ENCODE results near the gene FCN1.
"Not testable (repeated sequence)": the region's sequence is repeated elsewhere in the genome, so short reads cannot be mapped to it uniquely, and the experiment has no call there.

The FCN1 gene

GRCh38 chr9:134917431-134918373 is at the start of gene FCN1:
FCN1 (minus strand) TSS chr9:134917912; CDS start chr9:134917871, 41 bp downstream.
- no peak for DNase-seq (ENCODE audit: low read depth in 3 of 3, low spot score in 1 of 3)

- DNase-seq (ENCODE audit: low read depth in 3 of 3, low spot score in 1 of 3) = no peak
These were observed 49.2 kb upstream of the FCN1 start for GRCh38 chr9:134966697-134967546.

- DNase-seq (ENCODE audit: low read depth in 3 of 3, low spot score in 1 of 3) = no peak
These were observed 48.6 kb upstream of the FCN1 start for GRCh38 chr9:134966270-134966669.

- DNase-seq (ENCODE audit: low read depth in 3 of 3, low spot score in 1 of 3) = no peak
These were observed 48.1 kb upstream of the FCN1 start for GRCh38 chr9:134965851-134966250.

GRCh38 chr9:134965411-134965810 is 47.7 kb upstream of the FCN1 start:
- DNase-seq (ENCODE audit: low read depth in 3 of 3, low spot score in 1 of 3) = no peak

- no peak for DNase-seq (ENCODE audit: low read depth in 3 of 3, low spot score in 1 of 3)
These were observed 46.8 kb upstream of the FCN1 start for GRCh38 chr9:134964271-134965055.

GRCh38 chr9:134963546-134963945 is 45.8 kb upstream of the FCN1 start:
- no peak for DNase-seq (ENCODE audit: low read depth in 3 of 3, low spot score in 1 of 3)

GRCh38 chr9:134962973-134963364 is 45.3 kb upstream of the FCN1 start:
- no peak for DNase-seq (ENCODE audit: low read depth in 3 of 3, low spot score in 1 of 3)

- no peak for DNase-seq (ENCODE audit: low read depth in 3 of 3, low spot score in 1 of 3)
These were observed 44.6 kb upstream of the FCN1 start for GRCh38 chr9:134962065-134962972.

GRCh38 chr9:134961331-134962064 is 43.8 kb upstream of the FCN1 start:
- DNase-seq (ENCODE audit: low read depth in 3 of 3, low spot score in 1 of 3) = no peak

- no peak for DNase-seq (ENCODE audit: low read depth in 3 of 3, low spot score in 1 of 3)
These were observed 43.0 kb upstream of the FCN1 start for GRCh38 chr9:134960701-134961181.

- no peak for DNase-seq (ENCODE audit: low read depth in 3 of 3, low spot score in 1 of 3)
These were observed 42.2 kb upstream of the FCN1 start for GRCh38 chr9:134959971-134960310.

GRCh38 chr9:134959126-134959970 is 41.6 kb upstream of the FCN1 start:
- DNase-seq (ENCODE audit: low read depth in 3 of 3, low spot score in 1 of 3) = no peak

GRCh38 chr9:134957945-134958227 is 40.2 kb upstream of the FCN1 start:
- DNase-seq (ENCODE audit: low read depth in 3 of 3, low spot score in 1 of 3) = no peak

- no peak for DNase-seq (ENCODE audit: low read depth in 3 of 3, low spot score in 1 of 3)
These were observed 39.6 kb upstream of the FCN1 start for GRCh38 chr9:134957165-134957944.

GRCh38 chr9:134956387-134956786 is 38.7 kb upstream of the FCN1 start:
- not testable (repeated sequence) for DNase-seq (ENCODE audit: low read depth in 3 of 3, low spot score in 1 of 3)

GRCh38 chr9:134955801-134956200 is 38.1 kb upstream of the FCN1 start:
- DNase-seq (ENCODE audit: low read depth in 3 of 3, low spot score in 1 of 3) = no peak

GRCh38 chr9:134955156-134955555 is 37.4 kb upstream of the FCN1 start:
- DNase-seq (ENCODE audit: low read depth in 3 of 3, low spot score in 1 of 3) = no peak
